ENCODE data around the gene MKNK2.

MKNK2 gene

GRCh38 chr19:2011169-2011568, 39.9 kb downstream of the MKNK2 start:
- no peak overlapping the region for H3K27ac Mint-ChIP-seq
- H3K36me3 Mint-ChIP-seq (ENCODE audit: low read depth), result peaks cover 42% of the 10 kb centered on the region
- no peaks in the 10 kb centered on the region for H3K27me3 Mint-ChIP-seq (ENCODE audit: low read depth, poor library complexity)
- DNase-seq, result no peak
- H3K4me3 Mint-ChIP-seq, result peak overlapping the region; percentile 25
- TF ChIP-seq CTCF (IDR thresholded peaks at IDR 0.05), result no peak
- H3K4me1 Mint-ChIP-seq, result peaks cover 24% of the 10 kb centered on the region
- peaks cover 14% of the 10 kb centered on the region for H3K9me3 Mint-ChIP-seq

- Mint-ChIP-seq H3K27me3 (ENCODE audit: low read depth, poor library complexity) (no peaks in the 10 kb centered on the region), H3K9me3 (peaks cover 14% of the 10 kb centered on the region), H3K4me1 (peaks cover 25% of the 10 kb centered on the region), H3K36me3 (ENCODE audit: low read depth) (peaks cover 45% of the 10 kb centered on the region), H3K4me3 (no peak overlapping the region), H3K27ac (no peak overlapping the region)
- no peak for DNase-seq
- no peak for TF ChIP-seq CTCF (IDR thresholded peaks at IDR 0.05)
These were observed 40.8 kb downstream of the MKNK2 start for GRCh38 chr19:2010135-2010668.

DNA sequence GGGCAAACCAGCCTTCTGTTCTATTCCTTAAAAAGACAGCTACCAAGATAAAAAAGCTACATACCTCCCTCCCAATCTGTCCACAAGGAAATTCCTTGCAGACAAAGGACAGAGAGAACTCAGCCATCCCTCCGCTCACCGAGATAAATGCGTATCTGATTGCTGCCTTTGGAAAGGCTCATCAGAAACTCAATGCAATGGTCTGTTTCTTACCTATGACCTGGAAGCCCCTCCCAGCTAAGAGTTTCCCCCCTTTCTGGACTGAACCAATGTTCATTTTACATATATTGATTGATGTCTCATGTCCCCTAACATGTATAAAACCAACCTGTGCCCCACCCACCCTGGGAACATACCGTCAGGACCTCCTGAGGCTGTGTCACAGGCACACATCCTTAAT, 47.2 kb downstream of the MKNK2 start:
- H3K27ac Mint-ChIP-seq, result peak overlapping the region; percentile 69
- peaks cover 13% of the 10 kb centered on the region for H3K4me1 Mint-ChIP-seq
- peaks cover 58% of the 10 kb centered on the region for H3K36me3 Mint-ChIP-seq (ENCODE audit: low read depth)
- no peak for TF ChIP-seq CTCF (IDR thresholded peaks at IDR 0.05)
- H3K27me3 Mint-ChIP-seq (ENCODE audit: low read depth, poor library complexity), result no peaks in the 10 kb centered on the region
- DNase-seq, result no peak
- H3K9me3 Mint-ChIP-seq, result no peaks in the 10 kb centered on the region
- no peak overlapping the region for H3K4me3 Mint-ChIP-seq

DNA sequence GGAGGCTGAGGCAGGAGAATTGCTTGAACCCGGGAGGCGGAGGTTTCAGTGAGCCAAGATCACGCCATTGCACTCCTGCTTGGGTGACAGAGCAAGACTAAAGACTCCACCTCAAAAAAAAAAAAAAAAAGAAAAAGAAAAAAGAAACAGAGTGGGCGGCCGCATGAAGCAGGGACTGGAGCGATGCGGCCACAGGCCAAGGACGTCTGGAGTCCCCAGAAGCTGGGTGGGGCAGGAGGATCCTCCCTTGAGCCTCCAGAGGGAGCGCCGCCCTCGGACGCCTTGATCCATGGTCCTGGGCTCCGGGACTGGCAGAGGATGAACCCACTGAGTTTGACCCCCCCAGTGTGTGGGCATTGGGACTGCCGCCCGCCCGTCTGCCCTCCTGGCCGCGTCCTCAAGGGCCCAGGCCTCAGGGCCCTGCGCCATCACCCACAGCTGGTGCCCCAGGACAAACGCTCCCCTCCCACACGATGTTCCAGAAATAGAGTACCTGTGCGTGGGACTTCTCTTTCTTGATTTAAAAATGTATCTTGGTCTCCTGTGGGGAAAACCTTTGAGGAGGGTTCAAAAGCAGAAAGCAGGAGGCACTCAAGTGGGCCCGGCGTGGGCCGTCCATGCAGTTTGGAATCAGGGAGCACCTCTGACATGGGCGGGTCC, 51.1 kb downstream of the MKNK2 start:
- H3K4me1 Mint-ChIP-seq, result no peaks in the 10 kb centered on the region
- H3K9me3 Mint-ChIP-seq, result peaks cover 18% of the 10 kb centered on the region
- no peak for TF ChIP-seq CTCF (IDR thresholded peaks at IDR 0.05)
- H3K36me3 Mint-ChIP-seq (ENCODE audit: low read depth), result peaks cover 75% of the 10 kb centered on the region
- DNase-seq, result no peak
- H3K27me3 Mint-ChIP-seq (ENCODE audit: low read depth, poor library complexity), result no peaks in the 10 kb centered on the region
- no peak overlapping the region for H3K27ac Mint-ChIP-seq
- H3K4me3 Mint-ChIP-seq, result no peak overlapping the region

GRCh38 chr19:1998712-1999708, 52.0 kb downstream of the MKNK2 start:
- Mint-ChIP-seq H3K27ac (no peak overlapping the region), H3K36me3 (ENCODE audit: low read depth) (peaks cover 82% of the 10 kb centered on the region)

More at GRCh38 chr19:1998712-1999708, 52.0 kb downstream of the MKNK2 start:
- peaks cover 25% of the 10 kb centered on the region for H3K9me3 Mint-ChIP-seq
- no peaks in the 10 kb centered on the region for H3K4me1 Mint-ChIP-seq
- H3K27me3 Mint-ChIP-seq (ENCODE audit: low read depth, poor library complexity), result no peaks in the 10 kb centered on the region
- DNase-seq, result no peak
- no peak for TF ChIP-seq CTCF (IDR thresholded peaks at IDR 0.05)
- no peak overlapping the region for H3K4me3 Mint-ChIP-seq

Measured in nephron progenitor cell (in vitro differentiated cells).